Activated CD4-positive, alpha-beta memory T cell treated with anti-CD3 and anti-CD28 coated beads for 36 hours (primary cell): ENCODE measurements around the gene TNFRSF25. TPM values are rescaled to one million over a fixed set of nuclear protein-coding genes. Genes with fewer than 3 reads are reported as not detected.
"Not testable (repeated sequence)": the region's sequence is repeated elsewhere in the genome, so short reads cannot be mapped to it uniquely, and the experiment has no call there.

Experiments
- CTCF ChIA-PET: fragments of 350-600 bp; sonication (Branson Sonifier 250); formaldehyde crosslinking; loops from one replicate; lab custom pipeline; 2021; ENCODE audit warnings: antibody characterized with exemption, inconsistent platforms; lab: Charles Lee
- POLR2A ChIA-PET: fragments of 350-600 bp; sonication (Branson Sonifier 250); formaldehyde crosslinking; loops from one replicate; lab custom pipeline; 2021; ENCODE audit warnings: antibody characterized with exemption; lab: Charles Lee
- DNase-seq: peaks from one replicate; pipeline ENCODE4 v3.0.0-alpha.2; 2020
- H3K27ac Mint-ChIP-seq: one replicate; pipeline ENCODE4 v1.8.0; 2021; ENCODE audit warnings: mixed read lengths
- H3K27me3 Mint-ChIP-seq: one replicate; pipeline ENCODE4 v1.8.0; 2021; ENCODE audit warnings: mixed read lengths
- H3K36me3 Mint-ChIP-seq: one replicate; pipeline ENCODE4 v1.8.0; 2021; ENCODE audit warnings: mixed read lengths
- H3K4me1 Mint-ChIP-seq: one replicate; pipeline ENCODE4 v1.8.0; 2021; ENCODE audit warnings: low read depth, mixed read lengths
- H3K4me3 Mint-ChIP-seq: one replicate; pipeline ENCODE4 v1.8.0; 2021; ENCODE audit warnings: mild to moderate bottlenecking, mixed read lengths
- H3K9me3 Mint-ChIP-seq: one replicate; pipeline ENCODE4 v1.8.0; 2021; ENCODE audit warnings: mixed read lengths
- intact Hi-C: fragments of 100-400 bp; cut with micrococcal nuclease; formaldehyde crosslinking; loops from one replicate; pipeline ENCODE4 v1.15.1; 2023
- total RNA-seq, 2 experiments: library from RNA; stranded (reverse); gene quantifications; one replicate each; pipeline ENCODE4 v1.2.3, GENCODE V29; 2021

TNFRSF25 gene
- total RNA-seq, 2 experiments from 2014 or later: 90.0 to 97.4 TPM

GRCh38 chr1:6434186-6434585 is 31.8 kb downstream of the TNFRSF25 start:
- Mint-ChIP-seq H3K27me3 (peaks cover 8% of the 10 kb centered on the region), H3K4me1 (peaks cover under 1% of the 10 kb centered on the region), H3K27ac (no peak overlapping the region), H3K36me3 (no peaks in the 10 kb centered on the region), H3K9me3 (no peaks in the 10 kb centered on the region), H3K4me3 (no peak overlapping the region)
- intact Hi-C loops: no loop called here
- ChIA-PET POLR2A (no interaction called here), CTCF (interaction anchor here (2.0 kb wide), 1 partner anchor 11 kb away, joined by 7 read pairs; no protein-coding TSS in a partner anchor)
- DNase-seq: no peak

DNA sequence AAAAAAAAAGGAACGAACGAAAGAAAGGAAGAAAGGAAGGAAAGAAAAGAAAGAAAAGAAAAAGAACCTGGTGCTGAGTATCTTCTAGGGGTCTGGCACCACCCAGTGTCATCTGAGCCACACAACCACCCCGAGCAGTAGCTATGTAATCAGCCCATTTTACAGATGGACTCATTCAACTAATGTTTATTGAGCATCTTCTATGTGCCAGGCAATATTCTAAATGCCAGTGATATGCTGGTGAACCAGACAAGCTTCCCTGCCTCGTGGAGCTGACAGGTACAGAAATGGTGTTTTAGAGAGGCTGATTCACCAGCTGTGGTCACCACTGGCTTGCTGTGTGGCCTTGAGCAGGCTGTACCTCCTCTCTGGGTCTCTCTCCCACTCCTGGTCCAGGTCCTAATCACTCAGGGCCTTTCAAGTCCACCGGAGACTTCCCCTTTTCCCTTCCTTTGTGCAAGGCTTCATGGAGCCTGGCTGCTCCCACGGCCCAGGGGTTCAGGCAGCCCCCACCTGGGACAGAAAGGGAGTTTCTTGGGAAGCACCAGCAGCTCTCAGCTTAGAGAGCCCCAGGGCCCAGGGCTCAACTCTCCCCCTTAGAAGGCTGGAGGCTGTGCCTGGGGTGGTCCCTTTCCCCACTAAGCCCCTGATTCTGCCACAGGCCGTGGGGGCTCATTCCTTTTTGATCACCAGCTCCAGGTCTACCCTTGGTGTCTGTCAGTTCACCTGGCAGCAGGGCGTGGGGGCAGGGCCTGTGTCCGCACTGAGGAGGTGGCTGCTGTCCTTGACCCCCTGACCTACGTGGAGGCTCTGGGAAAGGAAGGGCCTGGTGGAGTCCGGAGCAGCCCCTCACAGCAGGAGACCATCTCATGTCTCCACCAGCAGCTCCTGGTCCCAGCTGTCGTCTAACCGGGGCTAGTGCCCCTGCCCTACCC is 34.1 kb downstream of the TNFRSF25 start:
- intact Hi-C loops, H3K36me3 Mint-ChIP-seq, DNase-seq, H3K9me3 Mint-ChIP-seq, H3K4me1 Mint-ChIP-seq, H3K27me3 Mint-ChIP-seq, H3K27ac Mint-ChIP-seq, H3K4me3 Mint-ChIP-seq: not testable (repeated sequence)
- POLR2A ChIA-PET: interaction anchor here (1.0 kb wide), 1 partner anchor 12 kb away, joined by 3 read pairs; the partner anchor contains the start of gene HES2
- CTCF ChIA-PET: interaction anchor here (0.6 to 2.4 kb wide), 5 partner anchors 8 to 185 kb away, joined by 3 to 7 read pairs (median 4); no protein-coding TSS in a partner anchor

DNA sequence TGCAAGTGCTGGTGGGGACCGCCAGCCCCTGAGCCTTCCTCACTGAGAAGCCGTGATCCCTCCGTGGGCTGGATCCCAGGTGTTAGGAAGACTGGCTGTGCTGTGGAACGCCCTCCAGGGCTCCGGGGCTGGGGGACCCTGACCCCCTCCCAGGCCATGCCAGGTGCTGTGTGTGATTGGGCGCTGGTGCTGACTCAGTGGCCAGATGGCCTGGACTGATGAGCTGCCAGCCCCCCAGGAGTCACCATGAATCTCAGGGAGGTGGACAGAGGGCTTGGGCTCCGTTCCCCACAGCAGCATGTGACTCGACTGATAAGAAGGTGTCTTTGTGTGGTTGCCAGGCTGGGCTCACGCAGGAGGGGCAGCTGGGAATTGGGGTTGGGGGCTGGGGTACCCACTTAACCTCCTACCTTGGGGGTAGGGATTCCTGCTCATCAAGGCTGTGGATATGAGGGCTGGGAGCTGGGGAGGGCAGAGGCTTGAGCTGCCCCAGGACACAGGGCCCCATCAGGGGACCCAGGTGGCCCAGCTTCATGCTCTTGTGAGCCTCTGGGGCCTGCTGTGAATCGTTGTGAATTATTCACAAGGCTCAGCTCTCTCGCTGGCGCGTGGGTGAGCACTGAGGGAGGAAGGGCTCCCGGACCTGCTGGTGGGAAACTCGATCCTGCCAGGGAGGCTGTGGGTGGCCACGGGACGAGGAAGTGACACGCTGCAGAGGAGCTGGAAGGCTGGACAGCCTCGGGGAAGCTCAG is 36.1 kb downstream of the TNFRSF25 start:
- intact Hi-C loops, H3K4me3 Mint-ChIP-seq, DNase-seq, H3K4me1 Mint-ChIP-seq, POLR2A ChIA-PET, H3K36me3 Mint-ChIP-seq, H3K9me3 Mint-ChIP-seq, H3K27ac Mint-ChIP-seq: not testable (repeated sequence)
- CTCF ChIA-PET: interaction anchor here (1.1 to 2.7 kb wide), 3 partner anchors 8 to 183 kb away, joined by 5 to 10 read pairs (median 7); no protein-coding TSS in a partner anchor
- peaks cover 10% of the 10 kb centered on the region for H3K27me3 Mint-ChIP-seq

GRCh38 chr1:6428453-6428852 is 37.5 kb downstream of the TNFRSF25 start:
- intact Hi-C loops: not testable (repeated sequence)

GRCh38 chr1:6427441-6428390 is 38.3 kb downstream of the TNFRSF25 start:
- ChIA-PET POLR2A (no interaction called here), CTCF (interaction anchor here (1.0 kb wide), 1 partner anchor 11 kb away, joined by 3 read pairs; no protein-coding TSS in a partner anchor)
- Mint-ChIP-seq H3K9me3 (no peaks in the 10 kb centered on the region), H3K27me3 (peaks cover 19% of the 10 kb centered on the region), H3K27ac (no peak overlapping the region), H3K4me3 (no peak overlapping the region), H3K36me3 (no peaks in the 10 kb centered on the region), H3K4me1 (peaks cover 12% of the 10 kb centered on the region)
- DNase-seq: no peak
- intact Hi-C loops: no loop called here

More at GRCh38 chr1:6428453-6428852, 37.5 kb downstream of the TNFRSF25 start:
- DNase-seq, H3K27ac Mint-ChIP-seq, H3K9me3 Mint-ChIP-seq, CTCF ChIA-PET, H3K36me3 Mint-ChIP-seq, H3K4me1 Mint-ChIP-seq, H3K4me3 Mint-ChIP-seq, POLR2A ChIA-PET: not testable (repeated sequence)
- peaks cover 17% of the 10 kb centered on the region for H3K27me3 Mint-ChIP-seq

GRCh38 chr1:6426972-6427350 is 39.0 kb downstream of the TNFRSF25 start:
- DNase-seq: no peak
- Mint-ChIP-seq H3K36me3 (no peaks in the 10 kb centered on the region), H3K27me3 (peaks cover 19% of the 10 kb centered on the region), H3K9me3 (no peaks in the 10 kb centered on the region), H3K27ac (no peak overlapping the region), H3K4me1 (peaks cover 12% of the 10 kb centered on the region), H3K4me3 (no peak overlapping the region)
- ChIA-PET POLR2A (no interaction called here), CTCF (interaction anchor here (1.0 to 1.1 kb wide), 2 partner anchors 10 to 11 kb away, joined by 3 to 4 read pairs; no protein-coding TSS in a partner anchor)
- intact Hi-C loops: no loop called here

DNA sequence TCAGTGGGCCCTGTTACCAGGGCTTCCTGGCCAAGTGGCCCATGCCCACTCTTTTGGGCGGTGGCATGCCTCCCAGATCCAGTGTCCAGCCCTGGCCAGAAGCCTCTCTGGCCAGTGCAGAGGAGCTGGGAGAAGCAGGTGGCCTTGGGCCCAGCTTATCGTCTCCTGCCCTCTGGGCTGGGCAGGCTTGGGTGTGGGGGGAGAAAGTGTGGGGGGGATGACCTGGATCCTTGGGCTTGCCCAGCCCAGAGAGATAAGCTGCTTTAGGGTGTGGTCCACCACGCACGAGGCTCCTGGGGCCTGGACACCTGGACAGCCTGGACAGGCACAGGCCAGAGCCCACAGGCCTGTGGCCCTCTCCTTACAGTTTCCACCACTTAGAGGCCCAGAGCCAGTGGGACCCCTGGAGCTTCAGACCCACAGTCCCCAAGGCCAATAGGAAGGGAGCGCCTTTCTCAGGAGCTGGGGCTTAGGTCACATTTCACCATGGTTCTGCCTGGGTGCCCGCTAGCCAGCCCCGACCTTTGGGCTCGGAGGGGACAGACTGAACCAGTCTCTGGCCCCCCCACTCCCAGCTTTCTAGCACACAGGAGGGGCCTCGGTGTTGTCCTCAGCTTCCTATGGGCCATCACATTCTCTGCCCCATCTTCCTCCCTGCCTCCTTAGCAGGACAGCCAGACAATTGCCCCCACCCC is 39.5 kb downstream of the TNFRSF25 start:
- intact Hi-C loops: no loop called here
- peaks cover 25% of the 10 kb centered on the region for H3K27me3 Mint-ChIP-seq
- no peaks in the 10 kb centered on the region for H3K36me3 Mint-ChIP-seq
- peaks cover 12% of the 10 kb centered on the region for H3K4me1 Mint-ChIP-seq
- CTCF ChIA-PET: interaction anchor here (0.9 to 1.1 kb wide), 3 partner anchors 10 to 179 kb away, joined by 3 to 4 read pairs (median 3); no protein-coding TSS in a partner anchor
- H3K27ac Mint-ChIP-seq: no peak overlapping the region
- no peak for DNase-seq
- no peak overlapping the region for H3K4me3 Mint-ChIP-seq
- no peaks in the 10 kb centered on the region for H3K9me3 Mint-ChIP-seq
- POLR2A ChIA-PET: no interaction called here

- H3K27me3 Mint-ChIP-seq: peaks cover 32% of the 10 kb centered on the region
- H3K4me3 Mint-ChIP-seq: no peak overlapping the region
- POLR2A ChIA-PET: no interaction called here
- DNase-seq: no peak
- H3K36me3 Mint-ChIP-seq: no peaks in the 10 kb centered on the region
- H3K27ac Mint-ChIP-seq: no peak overlapping the region
- intact Hi-C loops: no loop called here
- H3K9me3 Mint-ChIP-seq: no peaks in the 10 kb centered on the region
- peaks cover 12% of the 10 kb centered on the region for H3K4me1 Mint-ChIP-seq
- CTCF ChIA-PET: interaction anchor here (0.8 to 1.1 kb wide), 3 partner anchors 11 to 178 kb away, joined by 3 to 4 read pairs (median 3); no protein-coding TSS in a partner anchor
Measured at GRCh38 chr1:6425658-6426057, 40.3 kb downstream of the TNFRSF25 start.

DNA sequence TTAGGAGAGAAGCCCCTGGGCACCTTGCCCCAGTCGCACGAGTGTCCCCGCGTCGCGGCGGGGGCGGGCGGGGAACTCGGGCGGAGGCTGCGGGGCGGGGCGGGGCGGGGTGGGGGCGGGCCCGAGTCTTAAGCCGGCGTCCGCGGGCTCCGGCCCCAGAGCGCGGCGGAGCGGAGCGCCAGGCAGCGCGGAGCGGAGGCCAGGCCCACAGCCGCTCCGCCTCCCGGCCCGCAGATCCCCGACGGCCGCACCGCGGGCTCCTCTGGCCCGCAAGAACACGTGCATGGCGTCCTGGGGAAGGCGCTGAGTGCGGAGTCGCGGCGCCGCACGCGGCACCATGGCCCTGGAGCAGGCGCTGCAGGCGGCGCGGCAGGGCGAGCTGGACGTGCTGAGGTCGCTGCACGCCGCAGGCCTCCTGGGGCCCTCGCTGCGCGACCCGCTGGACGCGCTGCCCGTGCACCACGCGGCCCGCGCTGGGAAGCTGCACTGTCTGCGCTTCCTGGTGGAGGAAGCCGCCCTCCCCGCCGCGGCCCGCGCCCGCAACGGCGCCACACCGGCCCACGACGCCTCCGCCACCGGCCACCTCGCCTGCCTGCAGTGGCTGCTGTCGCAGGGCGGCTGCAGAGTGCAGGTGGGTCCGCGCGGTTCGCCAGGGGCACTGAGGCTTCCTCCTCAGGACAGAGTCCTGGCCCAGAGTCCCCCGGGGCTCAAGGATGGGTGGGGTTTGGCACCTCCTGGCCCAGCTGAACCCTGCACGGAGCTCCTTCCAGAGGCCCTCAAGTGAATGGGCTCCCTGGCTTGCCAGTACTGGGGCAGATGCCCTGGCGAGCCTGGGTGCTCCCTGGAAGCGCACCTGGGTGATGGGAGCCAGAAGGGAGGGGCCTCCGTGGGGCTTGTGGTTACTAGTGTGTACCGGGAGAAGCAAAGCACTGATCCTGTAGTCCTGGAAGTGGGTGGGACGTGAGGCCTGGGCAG is 41.1 kb downstream of the TNFRSF25 start, which contains the start of gene ESPN:
ESPN (plus strand) TSS at position 158 of the 975 bp plus-strand sequence; CDS start at position 338, 180 bp downstream.
- H3K4me3 Mint-ChIP-seq: peak within 1 kb of the TSS; percentile 20
- H3K27me3 Mint-ChIP-seq: peaks cover 36% of the 10 kb centered on the region
- CTCF ChIA-PET: interaction anchor here (0.8 to 1.0 kb wide), 2 partner anchors 13 to 14 kb away, joined by 3 to 4 read pairs; no protein-coding TSS in a partner anchor
- intact Hi-C loops: loop anchor here (5.0 kb wide), 2 partner anchors 178 to 222 kb away; no protein-coding TSS in a partner anchor
- no peak within 1 kb of the TSS for H3K27ac Mint-ChIP-seq
- no peaks in the 10 kb centered on the region for H3K36me3 Mint-ChIP-seq
- H3K4me1 Mint-ChIP-seq: peaks cover 15% of the 10 kb centered on the region
- POLR2A ChIA-PET: no interaction called here
- DNase-seq: no peak
- no peaks in the 10 kb centered on the region for H3K9me3 Mint-ChIP-seq
